Posterior vena cava (tissue), 2 donors: ENCODE measurements around the gene DDIT3. TPM values are rescaled to one million over a fixed set of nuclear protein-coding genes. Genes with fewer than 3 reads are reported as not detected.
A peak's percentile ranks its signal among the peaks of the same experiment; 100 is the strongest.

Experiments
- DNase-seq: peaks from one replicate; pipeline ENCODE4 v3.0.0-alpha.2; 2020; ENCODE audit warnings: low spot score
- intact Hi-C, 2 donors: fragments of 100-400 bp; cut with DNase I; formaldehyde crosslinking; loops; one replicate each; pipeline versions ENCODE4 v1.14.1 to v1.14.2; 2022 to 2023
- total RNA-seq, 2 donors: library from RNA; stranded (reverse); fragmentation: NEBNext Ultra II Directional; extraction: Animal tissue kit (Norgen Biotek cat#: 25700); gene quantifications; one replicate each; pipeline ENCODE4 v1.2.1, GENCODE V29; 2021
- donor health status: DM: yes; HTN: yes; CAD: no.
- donor health status: DM: yes; HTN: yes; CAD: no.

DDIT3 gene
- total RNA-seq, 2 donors from 2014 or later: 34.0 to 43.8 TPM

DNA sequence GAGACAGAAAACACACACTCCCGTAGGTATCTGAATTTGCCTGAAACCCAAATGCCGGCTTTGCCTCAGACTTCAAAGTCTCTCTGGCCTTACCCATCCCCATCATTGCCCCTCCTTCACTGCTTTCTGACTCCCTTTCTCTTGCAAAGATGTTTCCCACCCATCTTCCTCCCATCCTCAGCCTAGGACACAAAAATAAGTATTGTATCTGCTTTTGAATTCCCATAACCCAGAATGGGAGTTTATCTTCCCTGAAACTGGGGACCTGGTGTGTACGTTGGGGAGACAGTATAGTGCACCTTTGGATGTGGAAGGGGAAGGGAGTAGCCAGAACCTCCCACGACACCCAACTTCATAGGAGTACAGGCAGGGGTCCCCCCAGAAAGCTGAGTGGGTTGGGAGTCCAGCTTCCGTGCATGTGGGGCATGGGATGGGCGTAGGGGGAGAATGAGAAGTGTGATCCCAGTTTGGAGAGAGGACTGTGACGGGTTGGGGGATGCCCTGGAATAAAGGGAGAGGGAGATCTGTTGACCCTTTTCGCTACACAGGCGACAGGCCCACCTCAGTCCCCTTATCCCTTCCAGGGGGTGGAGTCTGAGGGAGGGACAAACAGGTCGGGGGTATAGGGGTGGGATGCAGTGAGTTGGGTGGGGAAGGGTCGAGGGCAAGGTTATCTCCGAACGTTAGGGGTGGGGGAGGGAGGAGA lies 29.0 kb upstream of the DDIT3 start:
- intact Hi-C loops: no loop called here
- peak; percentile 75 for DNase-seq

DNA sequence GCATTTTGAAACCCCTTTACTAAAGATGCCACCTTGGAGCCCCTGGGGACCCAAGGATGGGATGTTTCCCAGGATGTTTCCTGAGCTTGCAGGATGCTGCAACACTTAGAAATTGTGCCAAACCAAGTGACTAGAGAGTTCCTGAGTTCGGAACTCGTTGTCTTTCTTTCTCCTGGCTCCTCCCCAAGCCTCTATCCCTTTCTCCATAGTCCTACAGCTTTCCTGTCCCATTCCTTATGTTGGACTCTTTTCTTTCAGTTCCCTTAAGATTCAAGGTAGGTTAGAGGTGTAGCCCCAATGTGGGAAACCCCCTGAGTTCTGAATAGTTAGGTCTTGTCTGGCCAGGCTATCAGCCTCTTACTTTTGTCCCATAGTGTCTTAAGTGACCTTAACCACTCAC lies 28.2 kb upstream of the DDIT3 start:
- intact Hi-C loops: no loop called here
- peak; percentile 40 for DNase-seq

DNA sequence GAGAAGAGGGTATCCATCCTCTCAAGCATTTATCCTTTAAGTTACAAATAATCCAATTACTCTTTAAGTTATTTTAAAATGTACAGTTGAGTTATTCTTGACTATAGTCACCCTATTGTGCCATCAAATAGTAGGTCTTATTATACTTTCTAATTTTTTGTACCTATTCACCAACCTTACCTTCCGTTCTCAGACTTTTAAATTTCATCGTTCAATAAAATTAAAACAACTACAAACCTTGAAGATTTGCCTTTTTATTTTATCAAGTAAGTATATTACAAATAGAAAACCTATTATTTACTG lies 27.6 kb upstream of the DDIT3 start:
- intact Hi-C loops: no loop called here
- no peak for DNase-seq

DNA sequence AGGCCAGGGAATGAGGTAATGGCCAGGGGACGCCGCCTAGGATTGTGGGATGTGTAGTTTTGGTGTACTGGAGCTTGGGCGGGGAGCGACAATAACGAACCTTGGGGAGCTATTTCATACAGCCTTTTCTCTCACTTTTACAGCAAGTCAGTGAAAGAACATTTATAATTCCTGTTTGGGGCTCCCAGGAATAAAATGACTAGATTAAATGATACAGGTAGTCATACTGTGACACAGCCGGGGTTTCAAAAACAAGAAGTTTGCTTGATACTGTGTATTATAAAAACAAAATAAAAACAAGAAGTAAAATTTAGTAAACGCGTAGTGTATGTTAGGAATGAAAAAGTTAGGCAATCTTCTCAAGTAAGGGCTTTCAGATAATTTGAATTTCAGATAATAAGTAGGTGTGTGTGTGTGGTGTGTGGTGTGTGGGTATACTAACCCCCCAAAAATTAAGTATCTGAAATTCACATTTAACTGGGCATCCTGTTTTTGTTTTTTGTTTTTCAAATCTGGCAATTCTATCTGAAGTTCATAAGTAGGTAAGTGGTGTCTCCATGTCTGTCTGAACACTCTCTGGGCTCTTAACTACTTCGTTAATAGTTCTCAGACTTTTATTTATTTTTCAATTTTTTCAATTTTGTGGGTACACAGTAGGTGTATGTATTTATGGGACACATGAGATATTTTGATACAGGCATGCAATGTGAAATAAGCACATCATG lies 27.1 kb upstream of the DDIT3 start:
- no peak for DNase-seq
- intact Hi-C loops: no loop called here

DNA sequence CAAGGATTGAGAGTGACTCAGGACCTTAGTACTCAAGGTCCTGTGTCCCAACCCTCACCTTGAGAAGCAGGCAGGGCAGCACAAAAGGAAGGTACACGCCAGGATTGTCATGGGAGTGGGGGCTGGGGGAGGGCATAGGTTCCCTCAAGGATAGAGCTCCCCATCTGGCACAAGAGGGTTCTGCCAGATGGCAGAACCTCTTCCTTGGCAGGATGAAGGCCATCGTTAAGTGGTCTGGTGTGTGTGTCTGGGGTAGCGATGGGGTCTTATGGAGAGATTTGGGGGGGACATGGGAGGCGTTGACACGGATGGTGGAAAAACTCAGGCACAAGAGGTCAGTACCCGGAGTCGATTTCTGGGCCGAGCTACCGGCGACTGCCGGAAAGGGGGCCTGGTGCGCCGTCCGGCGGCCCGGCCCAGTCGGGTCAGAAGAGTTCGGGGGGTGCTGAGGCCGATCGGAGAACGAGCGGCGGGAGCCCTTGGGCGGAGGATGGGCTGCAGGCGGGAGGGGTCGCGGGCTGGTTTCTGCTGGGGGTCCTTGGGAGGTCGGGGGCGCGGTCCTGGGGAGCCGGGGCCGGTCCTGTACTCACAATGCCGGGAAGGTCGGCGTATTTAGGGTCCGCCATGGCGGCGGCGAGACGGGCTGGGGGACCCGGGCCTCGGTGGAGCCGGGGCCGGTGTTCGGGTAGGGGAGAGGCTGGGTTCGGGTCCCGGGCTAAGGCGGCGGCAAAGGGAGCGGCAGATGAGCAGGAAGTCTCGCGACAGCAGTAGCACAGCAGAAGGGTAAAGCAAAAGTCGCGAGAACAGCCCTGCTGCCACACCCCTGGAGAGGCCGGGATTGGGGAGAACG lies 26.3 kb upstream of the DDIT3 start, which contains the start of gene DCTN2:
Gene DCTN2, minus strand, starts transcription at position 755 of the 850 bp plus-strand sequence. Its CDS starts 129 bp downstream, at position 626.
- intact Hi-C loops: no loop called here
- peak; percentile 98 for DNase-seq

DNA sequence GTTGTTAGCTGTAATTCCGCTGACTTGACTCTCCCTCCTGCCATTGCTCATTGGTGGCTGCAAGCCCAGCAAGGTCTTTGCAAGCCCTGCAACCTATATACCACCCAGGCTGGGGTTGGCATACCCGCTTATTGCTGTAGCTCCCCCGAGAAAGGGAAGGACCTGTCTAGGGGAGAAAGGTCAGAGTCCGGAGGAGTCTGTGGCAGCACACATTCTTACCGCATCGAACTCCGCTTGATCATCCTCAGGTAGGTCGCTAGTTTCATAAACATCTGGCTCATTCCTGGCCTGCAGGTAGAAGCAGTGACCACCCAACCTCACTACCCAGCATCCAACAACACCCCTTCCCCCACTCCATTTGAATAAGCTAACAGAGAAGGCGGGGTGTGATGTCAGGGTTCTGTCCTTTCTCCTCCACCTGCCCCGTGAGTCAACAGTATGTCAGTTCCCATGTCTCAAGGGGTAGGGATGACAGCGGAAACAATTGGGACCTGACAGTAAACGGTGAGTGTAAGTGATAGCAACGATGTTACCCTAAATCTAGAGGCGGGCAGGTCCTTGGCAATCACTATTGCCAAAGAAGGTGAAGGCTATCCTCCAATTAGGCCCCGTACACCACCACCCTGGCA lies 25.6 kb upstream of the DDIT3 start:
- intact Hi-C loops: no loop called here
- DNase-seq: peak; percentile 64

DNA sequence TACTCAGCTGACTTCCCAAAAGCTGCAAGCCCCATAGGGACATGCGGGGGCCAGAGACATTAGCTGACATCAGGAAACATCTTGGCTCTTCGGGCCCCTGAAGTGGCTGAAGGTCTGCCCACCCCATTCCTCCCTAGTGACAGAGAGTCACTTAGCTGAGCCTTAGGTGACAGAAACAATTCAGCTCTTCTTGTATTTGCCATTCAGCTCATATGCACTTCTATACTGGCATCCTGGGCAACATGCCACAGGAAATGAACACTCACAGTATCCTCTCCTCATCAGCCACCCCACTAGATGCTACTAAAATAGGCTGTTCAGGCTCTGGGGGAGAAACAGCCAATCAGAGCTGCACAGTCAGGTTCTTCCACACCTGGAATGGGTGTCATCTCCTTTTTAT lies 23.3 kb upstream of the DDIT3 start:
- peak; percentile 40 for DNase-seq
- intact Hi-C loops: no loop called here

DNA sequence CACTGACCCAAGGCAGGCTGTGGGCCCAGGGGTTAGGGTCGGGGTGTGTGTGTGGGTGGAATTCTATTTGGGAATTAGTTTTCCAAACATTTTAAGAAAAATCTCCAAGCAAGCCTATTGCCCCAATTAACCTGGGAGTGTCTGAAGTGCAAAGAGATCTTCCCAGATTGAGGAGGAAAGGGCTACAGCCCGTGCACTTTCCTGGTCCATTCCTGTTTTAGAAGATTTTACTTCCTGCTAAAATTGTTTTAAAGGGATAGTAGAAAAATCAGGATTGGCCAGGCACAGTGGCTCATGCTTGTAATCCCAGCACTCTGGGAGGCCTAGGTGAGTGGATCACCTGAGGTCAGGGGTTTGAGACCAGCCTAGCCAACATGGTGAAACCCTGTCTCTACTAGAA lies 21.4 kb upstream of the DDIT3 start:
- intact Hi-C loops: no loop called here
- DNase-seq: no peak

DNA sequence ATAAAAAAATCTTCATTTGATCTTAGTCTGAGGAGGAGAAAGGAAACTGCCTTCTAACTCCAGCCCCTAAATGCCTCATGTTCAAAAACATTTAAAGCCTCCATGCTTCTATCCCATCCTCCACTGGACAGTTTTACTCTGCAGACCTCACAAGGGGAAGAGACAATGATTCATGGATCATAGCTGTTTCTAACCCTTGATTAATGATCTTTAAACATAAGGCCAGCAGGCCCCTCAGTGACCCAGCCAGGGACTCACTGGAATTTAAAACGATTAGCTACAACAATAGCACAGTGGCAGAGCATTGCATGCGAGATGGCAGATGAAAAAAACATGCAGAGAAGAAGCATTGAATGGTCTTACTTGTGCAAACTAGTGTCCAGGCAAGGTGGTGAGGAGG lies 20.7 kb upstream of the DDIT3 start:
- DNase-seq: no peak
- intact Hi-C loops: no loop called here

DNA sequence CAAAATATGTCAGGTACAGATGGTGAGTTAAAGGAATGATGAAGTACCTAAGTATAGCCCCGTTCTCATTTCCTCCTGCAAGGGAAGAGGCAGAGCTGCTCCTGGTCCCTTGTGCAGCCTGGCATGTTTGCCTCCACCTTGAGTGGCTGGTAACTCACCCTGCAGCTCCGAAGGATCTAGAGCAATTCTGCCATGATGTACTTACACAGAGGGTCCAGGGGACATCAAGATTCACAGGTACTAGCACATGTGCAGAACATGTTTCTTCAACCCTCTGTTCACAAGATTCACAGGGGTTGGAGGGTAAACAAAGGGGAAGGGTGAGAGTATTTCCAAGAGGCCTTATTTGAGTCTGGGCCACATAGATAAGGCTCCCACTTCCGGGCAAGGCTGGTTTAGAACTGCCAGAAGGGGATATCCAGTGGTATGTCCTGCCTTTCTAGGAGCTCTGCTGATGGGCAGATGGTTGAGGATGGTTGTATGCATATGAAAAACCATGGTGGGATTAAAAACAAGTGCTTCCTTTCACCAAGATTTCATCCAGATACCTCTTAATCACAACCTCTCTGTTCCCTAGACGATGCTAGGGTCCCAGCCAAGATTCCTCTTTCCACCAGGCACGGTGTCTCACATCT lies 18.9 kb upstream of the DDIT3 start:
- intact Hi-C loops: no loop called here
- no peak for DNase-seq

DNA sequence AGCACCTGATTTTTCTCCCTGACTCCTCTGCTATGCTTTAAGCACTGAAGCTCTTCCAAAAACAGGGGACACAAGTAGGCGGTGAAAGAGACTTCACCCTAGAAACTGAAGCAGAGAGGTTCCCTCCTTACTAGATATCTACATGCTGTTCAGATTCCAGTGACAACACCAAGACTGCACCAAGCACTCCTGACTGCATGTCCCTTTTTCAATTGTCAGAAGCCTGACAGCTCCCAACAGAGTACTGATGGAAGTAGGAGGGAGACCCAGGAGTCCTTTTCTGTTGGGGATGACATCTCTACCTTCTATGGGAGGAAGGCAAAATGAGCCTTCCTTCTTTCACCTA lies 16.3 kb upstream of the DDIT3 start:
- no peak for DNase-seq
- intact Hi-C loops: no loop called here

DNA sequence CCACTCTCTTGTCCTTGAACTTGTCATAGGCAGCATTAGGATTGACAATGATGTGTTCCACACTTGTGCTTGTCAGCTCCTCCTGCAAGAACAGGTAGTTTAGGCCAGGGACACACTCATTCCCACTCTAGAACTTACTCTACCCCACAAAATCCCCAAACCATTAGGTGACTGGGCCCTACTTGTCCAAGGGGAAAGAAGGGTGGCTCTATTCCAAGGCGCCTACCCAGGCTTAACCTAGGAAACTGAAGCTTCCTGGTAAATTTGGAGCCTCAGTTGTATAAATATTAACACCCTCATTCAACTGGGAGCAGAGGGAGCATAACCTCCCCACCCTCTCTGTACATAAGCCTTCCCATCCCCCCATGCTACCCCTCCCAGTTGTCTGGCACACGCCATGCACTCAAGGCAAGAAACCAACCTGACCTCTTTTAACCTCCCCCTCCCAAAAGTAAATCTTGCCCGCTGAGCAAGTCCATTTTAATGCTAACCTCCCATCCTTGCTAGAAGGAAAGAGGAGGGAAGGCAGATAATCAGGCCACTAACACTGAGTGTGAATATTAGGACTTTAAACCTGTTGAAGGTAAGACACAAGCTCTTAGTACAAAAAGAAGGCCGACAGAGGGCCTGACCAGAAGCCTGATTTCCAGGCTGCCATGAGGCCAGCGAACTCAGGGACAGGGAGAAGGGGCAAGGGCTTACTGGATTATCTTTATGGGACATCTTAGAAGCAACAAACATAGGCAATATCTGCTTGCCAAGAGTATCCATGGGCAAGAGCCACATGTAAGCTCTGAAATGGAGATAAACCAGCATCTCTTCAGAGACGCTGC lies 15.7 kb upstream of the DDIT3 start:
- intact Hi-C loops: no loop called here
- DNase-seq: no peak

DNA sequence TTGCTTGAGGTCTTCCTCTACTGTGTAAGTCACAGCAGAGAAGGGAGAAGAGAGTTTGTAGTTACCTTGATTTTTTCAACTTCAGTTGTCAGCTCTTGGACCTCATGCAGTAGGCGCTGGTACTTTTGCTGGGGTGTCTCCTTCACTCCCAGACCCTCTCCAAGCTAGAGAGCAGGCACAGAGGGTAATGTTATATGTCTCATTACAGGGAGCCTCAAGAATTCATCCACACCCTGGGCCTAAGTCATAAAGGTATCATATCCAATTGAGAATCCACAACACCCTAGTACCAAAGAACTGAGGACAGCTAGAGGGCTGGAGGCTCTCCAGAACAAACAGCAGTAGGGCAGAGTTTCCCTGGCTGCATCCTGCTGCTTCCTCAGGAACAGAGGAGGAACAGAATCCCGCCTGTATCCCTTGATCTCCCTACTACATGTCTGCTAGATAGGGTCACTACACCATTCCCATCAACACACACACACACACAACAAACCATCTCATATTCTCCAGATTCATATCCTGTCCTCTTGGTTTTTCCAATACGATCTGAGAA lies 14.8 kb upstream of the DDIT3 start:
- DNase-seq: no peak
- intact Hi-C loops: no loop called here

DNA sequence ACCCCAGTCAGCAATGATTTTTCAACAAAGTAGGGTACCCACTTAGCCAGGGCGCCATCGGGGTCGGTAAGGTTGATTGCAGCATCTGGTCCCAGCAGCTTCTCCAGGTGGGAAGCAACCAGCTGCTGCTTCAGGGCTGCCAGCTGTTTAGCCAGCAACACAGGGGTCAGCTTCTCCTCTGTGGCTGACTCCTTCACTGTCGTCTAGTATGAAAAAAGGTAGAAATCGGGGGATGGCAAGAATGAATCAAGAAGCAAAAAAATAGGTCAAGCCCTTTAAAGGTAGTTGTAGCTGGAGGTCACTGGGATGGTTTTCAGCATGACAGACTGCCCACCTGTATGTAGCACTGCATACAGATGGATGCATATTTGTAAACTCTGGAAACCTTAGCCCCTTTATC lies 13.9 kb upstream of the DDIT3 start:
- intact Hi-C loops: no loop called here
- peak; percentile 36 for DNase-seq

DNA sequence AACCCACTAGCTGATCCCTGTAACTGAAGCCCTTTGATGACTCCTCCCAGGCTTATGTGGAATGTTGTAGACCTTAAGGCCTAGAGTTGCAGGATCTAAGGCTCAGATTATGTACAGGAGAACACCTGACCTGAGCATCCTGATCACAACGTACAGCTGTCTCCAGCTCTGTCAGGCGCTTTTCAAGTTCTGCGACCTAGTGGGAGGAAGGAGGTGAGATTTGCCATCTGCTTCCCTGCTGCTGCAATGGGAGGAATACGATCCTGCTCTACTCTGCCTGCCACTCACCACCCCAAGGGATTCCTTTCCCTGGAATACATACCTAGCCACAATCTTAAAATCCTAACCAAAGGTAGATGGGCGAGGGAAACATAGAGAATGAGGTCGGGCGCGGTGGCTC lies 12.8 kb upstream of the DDIT3 start:
- DNase-seq: no peak
- intact Hi-C loops: no loop called here

DNA sequence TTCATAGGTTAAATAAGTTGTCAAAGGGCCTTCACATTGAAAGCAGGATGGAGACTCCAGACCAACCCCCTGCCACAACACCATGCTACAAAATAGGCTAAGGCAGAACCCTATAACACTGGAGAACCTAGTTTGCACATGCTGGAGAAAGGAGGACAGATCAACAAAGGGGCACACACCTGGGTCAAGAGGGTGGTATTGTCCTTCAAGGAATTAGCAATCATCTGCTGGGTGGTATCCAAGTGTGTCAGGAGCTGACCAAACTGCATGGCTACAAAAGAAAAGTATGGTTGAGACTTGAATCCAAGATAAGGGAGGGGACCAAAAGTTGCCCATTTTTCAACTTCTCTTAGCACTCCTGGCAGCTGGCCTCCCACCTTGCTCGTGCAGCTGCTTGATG lies 11.5 kb upstream of the DDIT3 start:
- intact Hi-C loops: no loop called here
- peak; percentile 8 for DNase-seq

DNA sequence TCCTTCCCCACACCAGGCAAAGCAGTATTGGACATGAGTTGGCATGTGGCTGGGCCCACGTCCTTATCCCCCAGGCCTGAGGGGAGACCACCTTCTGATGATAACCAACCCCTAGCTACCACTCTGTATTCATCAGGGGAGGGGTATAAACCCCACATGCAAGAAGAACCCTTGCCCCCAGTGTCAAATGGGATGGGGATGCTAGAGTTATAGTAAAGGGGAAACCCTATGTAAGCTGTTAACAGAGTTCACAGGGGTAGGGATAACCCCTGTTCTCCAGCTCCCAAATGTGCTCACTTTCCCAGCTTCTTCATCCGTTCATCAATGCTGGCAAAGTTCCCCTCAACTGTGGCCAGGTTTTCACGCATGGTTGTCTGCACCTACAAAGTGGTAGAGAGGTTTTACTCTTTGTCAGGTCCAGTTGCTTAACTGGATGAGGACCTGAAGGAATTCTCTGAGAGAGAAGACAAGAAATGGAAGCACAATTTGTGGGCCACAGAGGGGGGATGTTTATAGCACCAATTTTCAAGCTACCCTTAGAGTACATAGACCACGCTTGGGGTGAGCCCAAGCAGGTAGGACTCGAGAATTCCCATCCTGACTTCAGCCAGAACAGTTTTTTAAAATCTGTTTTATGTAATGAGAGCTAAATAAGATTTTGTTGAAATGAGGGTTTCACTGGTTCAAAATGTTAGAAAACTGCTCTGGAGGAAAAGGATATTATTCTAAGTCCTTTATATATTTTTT lies 10.3 kb upstream of the DDIT3 start:
- intact Hi-C loops: no loop called here
- DNase-seq: peak; percentile 18

DNA sequence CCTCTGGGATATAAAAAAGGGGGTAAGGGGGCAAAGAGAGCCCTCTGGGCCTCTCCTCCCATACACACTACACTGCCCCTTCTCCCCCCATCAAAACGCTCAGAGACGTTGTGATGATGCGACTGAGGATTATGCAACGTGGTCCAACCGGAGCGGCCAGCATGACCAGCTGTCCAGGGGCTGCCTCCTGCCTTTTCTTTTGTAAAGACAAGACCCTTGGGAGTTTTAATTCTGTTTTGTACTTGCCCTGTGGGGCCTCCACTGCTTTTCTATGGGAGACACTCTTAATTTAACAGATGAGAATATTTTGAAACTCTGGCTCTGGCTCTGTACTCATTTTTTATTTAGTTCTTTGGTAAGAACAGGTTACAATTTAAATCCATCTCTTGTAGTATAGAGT lies 9.5 kb upstream of the DDIT3 start:
- DNase-seq: peak; percentile 59
- intact Hi-C loops: no loop called here
